Astrocyte of the cerebellum (primary cell): Measurements from ENCODE around the gene QDPR.

ENCODE experiments used
- DNase-seq: peaks from one replicate; pipeline ENCODE4 v3.0.0-alpha.2; 2011; ENCODE audit warnings: low read depth
- H3K4me3 ChIP-seq: 2 replicates; pipeline ENCODE4 v1.5.1; 2011; ENCODE audit warnings: mild to moderate bottlenecking, low read depth, low read length, moderate library complexity
- CTCF ChIP-seq: IDR thresholded peaks from 2 replicates; pipeline ENCODE4 v1.5.1; 2012; ENCODE audit warnings: low read length, low read depth, moderate library complexity, mild to moderate bottlenecking; ENCODE audit errors: missing control alignments
- in situ Hi-C: cut with HindIII; loops from 2 replicates; pipeline ENCODE4 v1.10.0; 2017; ENCODE audit warnings: low sequenced_read_pairs

QDPR gene

DNA sequence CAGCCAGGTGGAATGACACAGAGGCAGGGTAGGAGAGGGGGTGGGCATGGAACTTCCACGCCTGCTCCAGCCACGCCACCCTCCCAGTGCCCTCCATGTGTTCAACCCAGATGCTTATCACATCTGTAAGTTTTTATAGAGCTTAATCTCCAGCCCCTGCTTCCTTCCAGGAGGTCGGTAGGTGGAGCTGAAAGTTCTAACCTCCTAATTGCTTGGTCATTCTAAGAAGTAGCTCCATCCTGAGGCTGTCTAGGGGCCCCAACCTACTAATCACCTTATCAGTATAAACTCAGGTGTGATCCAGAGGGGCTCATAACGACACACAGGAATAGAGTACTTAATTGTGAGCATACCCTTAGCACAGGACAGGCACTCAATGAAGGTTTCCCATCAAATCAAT lies 18.3 kb downstream of the QDPR start:
- DNase-seq = no peak
- H3K4me3 ChIP-seq = no peak overlapping the region
- in situ Hi-C loops = no loop called here
- no peak for TF ChIP-seq CTCF

- no peak for TF ChIP-seq CTCF
- in situ Hi-C loops = no loop called here
- no peak for DNase-seq
- no peak overlapping the region for H3K4me3 ChIP-seq
Measured at GRCh38 chr4:17492876-17493275, 19.0 kb downstream of the QDPR start.

DNA sequence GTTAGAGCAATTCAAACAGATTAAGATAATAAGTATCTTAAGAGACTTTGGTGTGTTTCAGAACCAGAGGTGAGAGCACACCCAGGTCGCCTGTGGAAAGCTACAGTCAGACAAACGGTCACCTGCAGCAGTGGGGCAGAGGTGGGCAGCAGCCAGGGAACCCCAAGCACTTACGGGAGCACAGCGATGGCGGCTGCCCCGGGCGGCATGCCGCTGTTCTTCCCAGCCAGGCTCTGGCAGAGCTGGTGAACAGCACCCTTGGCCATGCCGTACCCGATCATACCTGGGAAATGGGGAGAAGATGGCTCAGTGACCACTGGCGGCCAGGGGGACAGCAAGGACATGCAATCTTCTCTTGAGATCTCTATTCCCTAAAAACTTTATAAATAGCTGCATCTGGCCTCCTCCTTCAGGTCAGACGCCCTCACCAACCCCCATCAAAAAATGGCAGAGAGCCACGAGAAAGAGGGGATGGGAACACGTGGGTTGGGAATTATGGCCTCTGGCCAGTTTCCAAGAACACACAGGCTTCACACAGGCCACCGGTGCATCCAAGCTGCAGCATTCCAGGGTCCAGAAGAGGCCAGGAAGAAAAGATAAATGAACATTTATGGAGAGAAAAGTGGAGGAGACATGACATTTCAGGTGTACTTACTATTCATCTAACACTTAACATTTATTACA lies 19.7 kb downstream of the QDPR start:
- no peak overlapping the region for H3K4me3 ChIP-seq
- in situ Hi-C loops = no loop called here
- TF ChIP-seq CTCF = no peak
- DNase-seq = no peak

DNA sequence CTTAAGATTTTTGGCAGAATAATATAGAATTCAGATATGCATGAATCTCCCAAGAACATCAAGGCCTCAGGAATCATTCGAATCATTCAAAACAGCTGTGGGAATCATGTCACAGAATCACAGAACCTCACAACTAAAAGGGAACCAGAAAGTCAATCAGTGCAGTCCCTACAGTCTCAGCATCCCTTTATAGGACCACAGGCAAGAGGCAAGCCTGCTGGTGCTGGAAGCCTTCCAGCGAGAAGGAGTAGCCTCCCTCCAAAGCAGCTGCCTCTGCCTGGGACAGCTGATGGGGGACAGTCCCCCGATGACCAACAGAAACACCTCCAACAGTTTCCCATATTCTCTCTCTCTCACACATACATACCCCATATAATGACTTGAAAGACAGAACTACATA lies 20.7 kb downstream of the QDPR start:
- DNase-seq = no peak
- no peak overlapping the region for H3K4me3 ChIP-seq
- in situ Hi-C loops = no loop called here
- no peak for TF ChIP-seq CTCF

GRCh38 chr4:17490575-17491059 lies 21.3 kb downstream of the QDPR start:
- DNase-seq = no peak
- TF ChIP-seq CTCF = no peak
- no peak overlapping the region for H3K4me3 ChIP-seq
- in situ Hi-C loops = no loop called here

DNA sequence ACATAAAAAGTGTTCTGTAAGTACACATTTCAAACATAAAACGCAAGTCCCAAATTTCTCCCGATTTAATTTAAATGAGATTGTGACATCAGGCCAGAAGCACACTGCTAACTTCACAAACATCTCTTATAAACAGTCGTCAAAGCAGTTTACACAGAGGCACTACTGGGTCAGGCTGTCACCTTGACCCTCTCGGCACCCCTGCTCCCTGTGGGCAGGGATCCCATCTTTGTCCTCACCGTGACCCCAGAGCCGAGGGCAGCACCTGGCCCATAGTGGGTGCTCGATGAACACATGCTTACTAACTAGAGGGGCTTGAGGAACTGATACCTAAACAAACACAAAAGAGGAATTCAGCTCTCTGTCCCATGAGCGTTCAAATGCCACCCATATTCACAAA lies 22.2 kb downstream of the QDPR start:
- no peak overlapping the region for H3K4me3 ChIP-seq
- no peak for DNase-seq
- in situ Hi-C loops = no loop called here
- TF ChIP-seq CTCF = no peak
